NCI-H2107 treated with DMSO at 0.1 percent for 48 hours (cell line): ENCODE data around the gene TRAPPC13.
"Not testable (repeated sequence)": the region's sequence is repeated elsewhere in the genome, so short reads cannot be mapped to it uniquely, and the experiment has no call there.

Experiments used
- DNase-seq: peaks from one replicate; lab custom pipeline; 2025; ENCODE audit not compliant: unreplicated experiment; lab: John Stamatoyannopoulos, UW

The TRAPPC13 gene

GRCh38 chr5:65676056-65676455, 51.2 kb downstream of the TRAPPC13 start:
- not testable (repeated sequence) for DNase-seq

- no peak for DNase-seq
Measured at GRCh38 chr5:65682148-65682547, 57.3 kb downstream of the TRAPPC13 start.

- DNase-seq, result no peak
Measured at GRCh38 chr5:65693121-65693520, 68.3 kb downstream of the TRAPPC13 start.

GRCh38 chr5:65695162-65695755, 70.4 kb downstream of the TRAPPC13 start:
- no peak for DNase-seq

- DNase-seq, result no peak
Measured at GRCh38 chr5:65695896-65696295, 71.1 kb downstream of the TRAPPC13 start.

- DNase-seq, result no peak
Measured at GRCh38 chr5:65696892-65697291, 72.1 kb downstream of the TRAPPC13 start.

- no peak for DNase-seq
Measured at GRCh38 chr5:65699338-65699737, 74.5 kb downstream of the TRAPPC13 start.

GRCh38 chr5:65702036-65702435, 77.2 kb downstream of the TRAPPC13 start:
- DNase-seq, result no peak

- no peak for DNase-seq
Measured at GRCh38 chr5:65704621-65705239, 79.9 kb downstream of the TRAPPC13 start.

- DNase-seq, result no peak
Measured at GRCh38 chr5:65707663-65708062, 82.8 kb downstream of the TRAPPC13 start.

- DNase-seq, result no peak
Measured at GRCh38 chr5:65708145-65708544, 83.3 kb downstream of the TRAPPC13 start.
